NOMO-1 (cell line): ENCODE measurements around the gene RDH13.
"Not testable (repeated sequence)": the region's sequence is repeated elsewhere in the genome, so short reads cannot be mapped to it uniquely, and the experiment has no call there.

Source experiments
- DNase-seq, 2 experiments: peaks; one replicate each; lab custom pipeline; 2025; ENCODE audit not compliant: unreplicated experiment in 2 of 2; lab: John Stamatoyannopoulos, UW

Gene RDH13

GRCh38 chr19:55020351-55020750 lies 42.6 kb downstream of the RDH13 start:
- not testable (repeated sequence) for DNase-seq

DNA sequence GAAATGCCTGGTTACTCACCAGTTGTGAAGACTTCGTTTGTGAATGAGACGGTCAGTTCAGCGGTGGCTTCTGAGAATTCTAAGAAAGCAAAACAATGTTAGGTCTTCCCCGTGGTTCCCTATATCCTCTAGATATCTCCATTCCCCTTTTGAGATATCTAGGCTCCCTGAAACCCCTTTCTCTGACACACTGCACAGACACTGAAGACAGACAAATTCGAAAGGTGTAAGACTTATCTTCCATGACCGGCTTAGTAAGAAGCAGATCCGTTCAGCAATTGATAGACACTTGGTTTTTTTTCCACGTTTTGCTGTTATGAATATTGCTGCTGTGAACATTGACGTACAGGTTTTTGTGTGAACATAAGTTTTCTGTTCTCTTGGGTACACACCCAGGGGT lies 44.3 kb downstream of the RDH13 start:
- no peak for DNase-seq

DNA sequence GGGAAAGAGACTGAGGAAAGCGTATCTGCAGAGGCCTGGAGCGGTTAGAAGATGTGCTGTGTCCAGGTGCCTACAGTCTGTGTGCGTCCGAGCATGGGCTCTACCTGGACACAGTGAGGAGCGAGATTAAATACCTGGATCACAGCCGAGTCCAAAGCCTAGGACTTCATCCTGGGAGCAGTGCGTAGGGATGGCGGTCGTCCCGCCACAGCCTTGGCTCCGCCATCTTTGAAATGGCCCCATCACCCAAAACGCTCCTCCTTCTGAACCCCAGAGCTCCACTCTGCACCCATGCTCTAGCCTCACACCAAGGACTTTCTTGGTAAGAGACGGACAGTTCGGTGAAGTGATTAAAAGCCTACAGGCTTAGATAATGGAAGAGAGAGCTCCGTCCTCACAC lies 44.7 kb downstream of the RDH13 start:
- no peak for DNase-seq

DNA sequence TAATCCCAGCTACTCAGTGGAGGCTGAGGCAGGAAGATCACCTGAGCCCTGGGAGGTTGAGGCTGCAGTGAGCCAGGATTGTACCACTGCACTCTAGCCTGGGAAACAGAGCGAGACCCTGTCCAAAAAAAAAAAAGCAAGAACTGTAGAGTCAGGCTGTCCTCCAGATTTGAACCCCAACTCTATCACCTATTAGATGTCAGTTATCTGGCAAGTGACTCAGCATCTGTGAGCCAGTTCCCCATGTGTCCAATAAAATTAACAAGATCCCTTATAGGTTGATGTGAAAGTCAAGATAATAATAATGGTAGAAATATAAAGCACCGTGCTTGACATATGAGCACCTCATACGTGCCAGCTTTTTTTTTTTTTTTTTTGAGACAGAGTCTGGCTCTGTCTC lies 46.9 kb downstream of the RDH13 start:
- no peak for DNase-seq

- DNase-seq: no peak
Measured at GRCh38 chr19:55015126-55015525, 47.8 kb downstream of the RDH13 start.

GRCh38 chr19:55014714-55015113 lies 48.2 kb downstream of the RDH13 start:
- peak in 1 of 2 experiments; percentile 22 for DNase-seq

- DNase-seq: no peak
Measured at GRCh38 chr19:55013596-55013995, 49.4 kb downstream of the RDH13 start.

- no peak for DNase-seq
Measured at GRCh38 chr19:55012306-55012705, 50.6 kb downstream of the RDH13 start.

- not testable (repeated sequence) for DNase-seq
Measured at GRCh38 chr19:55010561-55010960, 52.4 kb downstream of the RDH13 start.

DNA sequence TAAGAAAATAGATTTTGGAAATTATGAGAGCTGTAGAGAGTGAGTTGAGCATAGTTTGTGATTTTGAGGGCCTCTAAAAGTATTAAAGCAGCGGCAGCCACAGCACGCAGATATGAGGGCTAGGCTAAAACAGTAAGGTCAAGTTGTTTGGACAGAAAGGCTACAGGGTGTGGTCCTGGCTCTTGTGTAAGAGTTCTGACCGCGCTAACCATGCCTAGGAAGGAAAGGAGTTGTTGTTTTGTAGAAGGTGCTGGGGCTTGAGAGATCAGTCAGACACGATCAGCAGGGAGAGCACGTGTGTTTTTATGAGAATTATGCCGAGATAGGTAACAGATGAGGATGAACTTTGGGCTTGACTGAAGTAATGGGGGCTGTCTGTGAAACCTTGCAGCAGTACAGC lies 54.2 kb downstream of the RDH13 start:
- not testable (repeated sequence) for DNase-seq

DNA sequence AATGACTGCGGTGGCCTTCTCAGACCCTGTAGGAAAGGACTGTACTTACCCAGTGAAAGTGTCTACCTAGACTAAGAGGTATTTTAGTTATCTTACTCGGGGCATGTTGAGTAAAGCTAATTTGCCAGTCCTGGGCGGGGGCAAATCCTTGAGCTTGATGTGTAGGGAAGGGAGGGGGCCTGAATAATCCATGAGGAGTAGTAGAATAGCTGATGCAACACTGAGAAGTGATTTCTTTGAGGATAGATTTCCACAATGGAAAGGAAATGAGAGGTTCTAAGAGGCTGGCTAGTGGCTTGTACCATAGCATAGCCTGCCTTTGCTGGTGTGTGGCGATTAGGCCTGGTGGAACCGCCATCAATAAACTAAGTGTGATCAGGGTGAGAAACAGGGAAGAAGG lies 54.8 kb downstream of the RDH13 start:
- DNase-seq: not testable (repeated sequence)

- DNase-seq: not testable (repeated sequence)
Measured at GRCh38 chr19:55007537-55007936, 55.4 kb downstream of the RDH13 start.

DNA sequence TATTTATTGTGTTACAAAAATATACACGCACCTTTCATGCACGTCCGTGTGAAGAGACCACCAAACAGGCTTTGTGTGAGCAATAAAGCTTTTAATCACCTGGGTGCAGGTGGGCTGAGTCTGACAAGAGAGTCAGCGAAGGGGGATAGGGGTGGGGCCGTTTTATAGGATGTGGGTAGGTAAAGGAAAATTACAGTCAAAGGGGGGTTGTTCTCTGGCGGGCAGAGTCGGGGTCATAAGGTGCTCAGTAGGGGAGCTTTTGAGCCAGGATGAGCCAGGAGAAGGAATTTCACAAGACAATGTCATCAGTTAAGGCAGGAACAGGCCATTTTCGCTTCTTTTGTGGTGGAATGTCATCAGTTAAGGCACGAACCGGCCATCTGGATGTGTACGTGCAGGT lies 56.2 kb downstream of the RDH13 start:
- DNase-seq: not testable (repeated sequence)

GRCh38 chr19:55005684-55006488 lies 57.1 kb downstream of the RDH13 start:
- peak; percentile 72 to 97 for DNase-seq

DNA sequence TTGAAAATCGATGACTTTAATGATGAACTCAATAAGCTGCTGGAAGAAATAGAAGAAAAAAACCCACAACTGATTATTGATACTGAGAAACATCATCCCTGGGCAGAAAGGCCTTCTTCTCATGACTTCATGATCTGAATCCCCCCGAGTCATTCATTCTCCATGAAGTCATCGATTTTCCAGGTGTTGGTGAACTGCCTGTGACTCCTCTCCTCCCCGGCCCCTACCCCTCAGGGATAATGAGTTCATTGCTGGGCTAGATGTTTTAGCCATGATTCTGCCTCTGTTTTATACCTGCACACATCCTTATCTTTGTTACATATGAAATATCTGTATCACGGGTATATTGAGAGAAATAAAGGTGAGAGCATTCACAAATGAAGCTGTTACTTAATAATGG lies 62.2 kb downstream of the RDH13 start:
- no peak for DNase-seq

- DNase-seq: not testable (repeated sequence)
Measured at GRCh38 chr19:54998751-54999239, 64.2 kb downstream of the RDH13 start.

GRCh38 chr19:54995561-54995960 lies 67.4 kb downstream of the RDH13 start:
- no peak for DNase-seq
